Loucy (cell line): Measurements from ENCODE around the gene PCCA.

ENCODE experiments used
- H2AFZ ChIP-seq: fragments of 200-600 bp; sonication (generic); 2 replicates; pipeline ENCODE4 v1.6.0; 2016; ENCODE audit warnings: antibody characterized with exemption, mild to moderate bottlenecking, low read length, moderate library complexity
- H3F3A ChIP-seq: fragments of 200-600 bp; 2 replicates; pipeline ENCODE4 v1.6.0; 2016; ENCODE audit warnings: antibody characterized with exemption, low read depth, mild to moderate bottlenecking
- H3K27me3 ChIP-seq: fragments of 200-600 bp; sonication (generic); 2 replicates; pipeline ENCODE4 v1.6.1; 2014; ENCODE audit warnings: low read length, mild to moderate bottlenecking; ENCODE audit not compliant: insufficient read depth, poor library complexity, severe bottlenecking
- H3K36me3 ChIP-seq: fragments of 200-600 bp; sonication (generic); 2 replicates; pipeline ENCODE4 v1.6.1; 2016; ENCODE audit warnings: low read length; ENCODE audit not compliant: insufficient read depth
- H3K4me1 ChIP-seq: fragments of 200-600 bp; sonication (generic); 2 replicates; pipeline ENCODE4 v1.5.1; 2014; ENCODE audit warnings: low read length, mild to moderate bottlenecking; ENCODE audit not compliant: insufficient read depth, poor library complexity, severe bottlenecking
- H3K4me2 ChIP-seq: fragments of 200-600 bp; sonication (generic); 2 replicates; pipeline ENCODE4 v1.6.0; 2014; ENCODE audit warnings: antibody characterized with exemption, low read length, low read depth, mild to moderate bottlenecking; ENCODE audit not compliant: poor library complexity, severe bottlenecking
- H3K4me3 ChIP-seq: fragments of 200-600 bp; sonication (generic); 2 replicates; pipeline ENCODE4 v1.5.1; 2014; ENCODE audit warnings: low read length, mild to moderate bottlenecking, mixed read lengths; ENCODE audit not compliant: poor library complexity, severe bottlenecking
- H3K79me2 ChIP-seq: fragments of 200-600 bp; sonication (generic); 2 replicates; pipeline ENCODE4 v1.6.1; 2014; ENCODE audit warnings: low read length; ENCODE audit not compliant: insufficient read depth
- H3K9ac ChIP-seq: fragments of 200-600 bp; sonication (generic); 2 replicates; pipeline ENCODE4 v1.6.0; 2014; ENCODE audit warnings: mild to moderate bottlenecking, low read depth, low read length, moderate library complexity; ENCODE audit not compliant: poor library complexity, severe bottlenecking
- H3K9me2 ChIP-seq: fragments of 200-600 bp; sonication (generic); replicated peaks from 2 replicates; pipeline ENCODE4 v1.6.1; 2016; ENCODE audit warnings: low read depth, low read length, mixed read lengths
- H3K9me3 ChIP-seq: fragments of 200-600 bp; sonication (generic); 2 replicates; pipeline ENCODE4 v1.6.1; 2014; ENCODE audit warnings: mild to moderate bottlenecking, antibody characterized with exemption, low read length, low read depth; ENCODE audit not compliant: insufficient read depth
- H4K20me1 ChIP-seq: fragments of 200-600 bp; sonication (generic); 2 replicates; pipeline ENCODE4 v1.6.0; 2014; ENCODE audit warnings: antibody characterized with exemption, low read length, mild to moderate bottlenecking; ENCODE audit not compliant: insufficient read depth, poor library complexity, severe bottlenecking
- EZH2phosphoT487 ChIP-seq: fragments of 200-600 bp; IDR thresholded peaks from 2 replicates; pipeline ENCODE4 v1.6.1; 2018; ENCODE audit warnings: antibody characterized with exemption, mild to moderate bottlenecking, moderate library complexity, borderline replicate concordance
- TF ChIP-seq, protein P1 (sequence below): fragments of 200-600 bp; sonication (generic); conservative IDR thresholded peaks from 2 replicates; pipeline ENCODE4 v1.5.1; 2014; ENCODE audit warnings: mild to moderate bottlenecking, antibody characterized with exemption, low read length

The PCCA gene

DNA sequence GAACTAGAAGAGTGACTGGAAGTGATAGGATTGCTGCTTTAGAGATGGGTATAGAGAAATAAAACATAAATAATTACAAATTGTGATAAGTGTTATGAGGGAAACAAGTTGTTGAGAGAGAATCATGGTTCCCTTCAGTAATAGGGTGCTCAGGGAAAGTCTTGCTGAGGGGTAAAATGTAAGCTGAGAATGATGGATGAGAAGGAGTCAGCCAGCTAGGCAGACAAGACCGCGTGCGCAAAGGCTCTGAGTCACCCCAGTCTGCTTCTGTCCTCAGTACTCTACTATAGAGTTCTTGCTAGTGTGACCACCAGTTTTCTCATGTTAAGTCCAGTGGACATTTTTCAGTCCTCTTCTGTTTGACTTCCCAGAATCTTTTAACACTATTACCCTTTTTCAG lies 39.5 kb downstream of the PCCA start:
- Histone ChIP-seq H3K4me2 (no peak overlapping the region), H3K4me3 (no peak overlapping the region), H4K20me1 (no peaks in the 10 kb centered on the region), H3K4me1 (peaks cover 11% of the 10 kb centered on the region), H3K9ac (no peak overlapping the region), H3K9me3 (no peaks in the 10 kb centered on the region), H2AFZ (no peak overlapping the region), H3F3A (no peaks in the 10 kb centered on the region), H3K27me3 (no peaks in the 10 kb centered on the region), H3K36me3 (no peaks in the 10 kb centered on the region; the same call in 1 of the 2 replicates), H3K79me2 (no peaks in the 10 kb centered on the region; the same call in 1 of the 2 replicates), H3K9me2 (no peaks in the 10 kb centered on the region)
- no peak for TF ChIP-seq EZH2phosphoT487
- TF ChIP-seq, protein P1, sequence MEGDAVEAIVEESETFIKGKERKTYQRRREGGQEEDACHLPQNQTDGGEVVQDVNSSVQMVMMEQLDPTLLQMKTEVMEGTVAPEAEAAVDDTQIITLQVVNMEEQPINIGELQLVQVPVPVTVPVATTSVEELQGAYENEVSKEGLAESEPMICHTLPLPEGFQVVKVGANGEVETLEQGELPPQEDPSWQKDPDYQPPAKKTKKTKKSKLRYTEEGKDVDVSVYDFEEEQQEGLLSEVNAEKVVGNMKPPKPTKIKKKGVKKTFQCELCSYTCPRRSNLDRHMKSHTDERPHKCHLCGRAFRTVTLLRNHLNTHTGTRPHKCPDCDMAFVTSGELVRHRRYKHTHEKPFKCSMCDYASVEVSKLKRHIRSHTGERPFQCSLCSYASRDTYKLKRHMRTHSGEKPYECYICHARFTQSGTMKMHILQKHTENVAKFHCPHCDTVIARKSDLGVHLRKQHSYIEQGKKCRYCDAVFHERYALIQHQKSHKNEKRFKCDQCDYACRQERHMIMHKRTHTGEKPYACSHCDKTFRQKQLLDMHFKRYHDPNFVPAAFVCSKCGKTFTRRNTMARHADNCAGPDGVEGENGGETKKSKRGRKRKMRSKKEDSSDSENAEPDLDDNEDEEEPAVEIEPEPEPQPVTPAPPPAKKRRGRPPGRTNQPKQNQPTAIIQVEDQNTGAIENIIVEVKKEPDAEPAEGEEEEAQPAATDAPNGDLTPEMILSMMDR: no peak

DNA sequence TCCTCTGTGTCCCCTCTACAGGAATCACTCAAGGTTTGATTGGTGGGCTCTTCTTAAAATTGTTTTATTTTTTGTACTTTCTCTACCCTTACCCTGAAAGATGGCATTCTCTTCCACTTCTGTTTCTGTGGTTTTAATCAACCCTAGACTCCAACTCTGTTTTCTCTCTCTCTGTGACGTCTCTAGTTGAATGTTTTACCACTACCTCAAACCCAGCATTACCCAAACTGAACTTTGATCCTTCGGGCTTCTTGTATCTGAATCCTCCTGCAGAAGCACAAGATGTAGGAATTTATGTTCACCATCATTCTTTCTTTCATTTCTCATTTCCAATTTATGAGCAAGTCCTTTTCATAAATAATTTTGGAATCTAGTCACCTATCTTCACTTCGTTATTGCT lies 39.9 kb downstream of the PCCA start:
- H3K79me2 ChIP-seq: no peaks in the 10 kb centered on the region; the same call in 1 of the 2 replicates
- no peak overlapping the region for H3K4me2 ChIP-seq
- H2AFZ ChIP-seq: no peak overlapping the region
- TF ChIP-seq EZH2phosphoT487: no peak
- TF ChIP-seq, protein P1: no peak
- H3K36me3 ChIP-seq: no peaks in the 10 kb centered on the region; the same call in 1 of the 2 replicates
- no peak overlapping the region for H3K4me3 ChIP-seq
- H3K9ac ChIP-seq: no peak overlapping the region
- H3K27me3 ChIP-seq: no peaks in the 10 kb centered on the region
- no peaks in the 10 kb centered on the region for H3K9me2 ChIP-seq
- no peaks in the 10 kb centered on the region for H3K9me3 ChIP-seq
- no peaks in the 10 kb centered on the region for H4K20me1 ChIP-seq
- no peaks in the 10 kb centered on the region for H3F3A ChIP-seq
- peaks cover 11% of the 10 kb centered on the region for H3K4me1 ChIP-seq

DNA sequence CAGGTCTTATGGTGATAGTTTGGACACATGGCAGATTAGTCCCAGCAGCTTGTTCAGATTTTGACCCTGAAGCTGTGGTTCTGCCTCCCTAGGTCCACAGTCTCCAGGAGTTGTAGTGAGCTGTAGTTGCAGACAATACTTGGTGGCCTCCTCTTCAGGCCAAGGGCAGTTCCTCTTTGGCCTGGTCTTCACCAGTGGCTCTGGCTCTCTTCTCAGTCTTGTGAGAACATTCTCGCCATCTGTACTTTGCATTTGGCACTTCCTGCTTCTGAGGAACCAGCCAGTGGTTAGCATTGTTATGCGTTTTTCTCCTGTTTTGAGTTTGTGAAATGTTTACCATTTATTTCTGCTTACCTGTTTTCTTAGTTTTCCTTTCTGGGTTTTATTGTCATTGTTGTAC lies 40.7 kb downstream of the PCCA start:
- Histone ChIP-seq H3K27me3 (no peaks in the 10 kb centered on the region), H3K9me3 (no peaks in the 10 kb centered on the region), H3K4me3 (no peak overlapping the region), H3K4me1 (peaks cover 11% of the 10 kb centered on the region), H3K9ac (no peak overlapping the region), H4K20me1 (no peaks in the 10 kb centered on the region), H3K9me2 (no peaks in the 10 kb centered on the region), H2AFZ (no peak overlapping the region), H3K79me2 (no peaks in the 10 kb centered on the region; the same call in 1 of the 2 replicates), H3K36me3 (no peaks in the 10 kb centered on the region), H3K4me2 (no peak overlapping the region), H3F3A (no peaks in the 10 kb centered on the region)
- TF ChIP-seq EZH2phosphoT487: no peak
- TF ChIP-seq, protein P1: no peak
